K562 (cell line): ENCODE measurements around the gene TGM5. TPM values are rescaled to one million over a fixed set of nuclear protein-coding genes. Genes with fewer than 3 reads are reported as not detected.
A peak's percentile ranks its signal among the peaks of the same experiment; 100 is the strongest.

Experiments
- ARNT ChIP-seq, 2 experiments: fragments of 450-650 bp; IDR thresholded peaks; 2 replicates each; pipeline ENCODE4 v1.6.1; 2016; ENCODE audit warnings: mild to moderate bottlenecking in 1 of 2
- ASH1L ChIP-seq: fragments of 450-650 bp; IDR thresholded peaks from 2 replicates; pipeline ENCODE4 v1.6.1; 2018; ENCODE audit warnings: borderline replicate concordance, mild to moderate bottlenecking, low read depth; ENCODE audit not compliant: partially characterized antibody
- C11orf30 ChIP-seq: fragments of 450-650 bp; IDR thresholded peaks from 2 replicates; pipeline ENCODE4 v1.6.1; 2016; ENCODE audit warnings: low read depth, mild to moderate bottlenecking
- CHCHD3 ChIP-seq: fragments of 250-450 bp; sonication (Bioruptor Pico); IDR thresholded peaks from 2 replicates; pipeline ENCODE4 v2.1.2; 2022; ENCODE audit warnings: mild to moderate bottlenecking
- ID3 ChIP-seq, 2 experiments: fragments of 250-450 bp in 1 of 2; fragments of 450-650 bp in 1 of 2; sonication (Bioruptor Pico) in 1 of 2; IDR thresholded peaks; 2 replicates each; pipeline versions ENCODE4 v1.6.1 to v1.8.0; 2016 to 2021; ENCODE audit warnings: mild to moderate bottlenecking in 2 of 2, moderate library complexity in 2 of 2, missing compliant biosample characterization in 1 of 2, missing genetic modification characterization in 1 of 2
- KAT8 ChIP-seq: fragments of 450-650 bp; IDR thresholded peaks from 2 replicates; pipeline ENCODE4 v1.6.1; 2016; ENCODE audit warnings: low read depth, mild to moderate bottlenecking
- LARP7 ChIP-seq: fragments of 450-650 bp; IDR thresholded peaks from 2 replicates; pipeline ENCODE4 v1.6.1; 2016
- MTF1 ChIP-seq: fragments of 250-450 bp; sonication (Bioruptor Pico); IDR thresholded peaks from 2 replicates; pipeline ENCODE4 v1.9.0; 2021; ENCODE audit warnings: moderate library complexity, mild to moderate bottlenecking, inconsistent platforms, borderline replicate concordance
- PRDM10 ChIP-seq: fragments of 450-650 bp; IDR thresholded peaks from 2 replicates; pipeline ENCODE4 v1.6.1; 2018; ENCODE audit not compliant: partially characterized antibody
- PRPF4 ChIP-seq: fragments of 200-400 bp; formaldehyde crosslinking; IDR thresholded peaks from one replicate; pipeline ENCODE4 v1.6.1; 2017; ENCODE audit warnings: low read length, low read depth, mild to moderate bottlenecking; ENCODE audit not compliant: insufficient read depth, poor library complexity, severe bottlenecking
- PTTG1 ChIP-seq: fragments of 450-650 bp; IDR thresholded peaks from 2 replicates; pipeline ENCODE4 v1.6.1; 2016; ENCODE audit warnings: low read depth, mild to moderate bottlenecking, missing genetic modification characterization, missing compliant biosample characterization
- RAD21 ChIP-seq, 2 experiments: fragments of 250-450 bp in 1 of 2; fragments of 450-650 bp in 1 of 2; sonication (Bioruptor Pico) in 1 of 2; formaldehyde crosslinking in 1 of 2; IDR thresholded peaks in 1 of 2; conservative IDR thresholded peaks in 1 of 2; 2 replicates each; pipeline versions ENCODE4 v1.4.0 to v1.8.0; 2020 to 2022; ENCODE audit warnings: mild to moderate bottlenecking in 2 of 2, moderate library complexity in 1 of 2
- RFX1 ChIP-seq: fragments of 450-650 bp; IDR thresholded peaks from 2 replicates; pipeline ENCODE4 v1.6.1; 2016; ENCODE audit warnings: mild to moderate bottlenecking, moderate library complexity
- RFX7 ChIP-seq: fragments of 250-450 bp; sonication (Bioruptor Pico); IDR thresholded peaks from 2 replicates; pipeline ENCODE4 v1.5.1; 2021; ENCODE audit warnings: mild to moderate bottlenecking
- SAFB ChIP-seq: fragments of 200-400 bp; formaldehyde crosslinking; IDR thresholded peaks from 2 replicates; pipeline ENCODE4 v1.6.1; 2017; ENCODE audit warnings: low read depth, low read length, borderline replicate concordance
- SMAD3 ChIP-seq: fragments of 450-650 bp; formaldehyde crosslinking; conservative IDR thresholded peaks from 2 replicates; pipeline ENCODE4 v1.4.0; 2020; ENCODE audit warnings: mild to moderate bottlenecking
- U2AF2 ChIP-seq: fragments of 200-400 bp; formaldehyde crosslinking; optimal IDR thresholded peaks from 2 replicates; pipeline ENCODE3; 2017; ENCODE audit warnings: low read depth, mild to moderate bottlenecking, low read length
- ZBTB49 ChIP-seq: sonication (generic); formaldehyde crosslinking; IDR thresholded peaks from 2 replicates; pipeline ENCODE4 v1.8.0; 2022; ENCODE audit warnings: missing genetic modification reagents, mild to moderate bottlenecking, borderline replicate concordance
- ZKSCAN3 ChIP-seq: fragments of 250-450 bp; sonication (Bioruptor Pico); IDR thresholded peaks from 2 replicates; pipeline ENCODE4 v1.4.0; 2020
- ZNF212 ChIP-seq: fragments of 450-650 bp; formaldehyde crosslinking; IDR thresholded peaks from 2 replicates; pipeline ENCODE4 v1.4.0; 2020; ENCODE audit warnings: mild to moderate bottlenecking
- ZNF277 ChIP-seq: fragments of 250-450 bp; sonication (Bioruptor Pico); IDR thresholded peaks from 2 replicates; pipeline ENCODE4 v1.8.0; 2022; ENCODE audit warnings: inconsistent platforms, mild to moderate bottlenecking, moderate library complexity, borderline replicate concordance
- ZNF785 ChIP-seq: fragments of 250-450 bp; sonication (Bioruptor Pico); IDR thresholded peaks from 2 replicates; pipeline ENCODE4 v1.4.0; 2020; ENCODE audit warnings: mild to moderate bottlenecking
- polyA plus RNA-seq, 8 experiments: library from polyadenylated mRNA; depleted of rRNA in 4 of 8; stranded (reverse) in 5 of 8; unstranded in 3 of 8; fragments of >200 nt; fragmentation: Nextera tagmentation in 2 of 8; fragmentation: Illumina TruSeq in 1 of 8; extraction: Ambion mirVana in 2 of 8; extraction: Trizol in 1 of 8; gene quantifications; 2 replicates each; pipeline versions ENCODE4 v1.2.1 to v1.2.3, GENCODE V29; 2011 to 2014; ENCODE audit warnings: inconsistent platforms in 1 of 8, missing spikeins in 1 of 8
- total RNA-seq, 7 experiments: library from RNA; depleted of rRNA in 6 of 7; stranded (reverse); fragments of >200 nt in 6 of 7; fragmentation: Illumina TruSeq in 2 of 7; extraction: Trizol in 2 of 7; gene quantifications; 2 replicates each; pipeline versions ENCODE4 v1.2.1 to v1.2.3, GENCODE V29; 2011 to 2021; ENCODE audit warnings: low replicate concordance in 1 of 7

Gene TGM5
- total and polyA plus RNA-seq, 9 of the 15 experiments (the other 6 are each of a cell fraction or from before 2014, with no cell fraction given): 0.03 to 0.10 (median 0.07) TPM; not detected in 6

- no peak for TF ChIP-seq ZKSCAN3
- no peak for TF ChIP-seq ARNT (IDR thresholded peaks at IDR 0.05)
- TF ChIP-seq ASH1L: no peak
- no peak for TF ChIP-seq ID3 (CRISPR knock-in tag; IDR thresholded peaks at IDR 0.05)
- TF ChIP-seq ID3 (tag; IDR thresholded peaks at IDR 0.05): no peak
- peak; percentile 97 for TF ChIP-seq C11orf30
- TF ChIP-seq ZNF277 (CRISPR knock-in tag): no peak
- TF ChIP-seq LARP7: no peak
- TF ChIP-seq PTTG1 (tag): no peak
- TF ChIP-seq U2AF2: no peak
- no peak for TF ChIP-seq RFX1
- TF ChIP-seq ZNF785 (CRISPR knock-in tag): no peak
- no peak for TF ChIP-seq ZBTB49 (CRISPR knock-in tag)
- TF ChIP-seq RAD21 (CRISPR knock-in tag; conservative IDR thresholded peaks at IDR 0.05 in 1 of 2, IDR thresholded peaks at IDR 0.05 in 1 of 2): no peak
- no peak for TF ChIP-seq ZNF212 (CRISPR knock-in tag)
- no peak for TF ChIP-seq KAT8
- TF ChIP-seq CHCHD3: no peak
- TF ChIP-seq MTF1 (CRISPR knock-in tag): no peak
- no peak for TF ChIP-seq RFX7 (CRISPR knock-in tag)
- no peak for TF ChIP-seq SMAD3
- TF ChIP-seq PRPF4: no peak
- TF ChIP-seq SAFB: no peak
- TF ChIP-seq PRDM10: peak; percentile 43
Observed at GRCh38 chr15:43230640-43231115, 36.0 kb downstream of the TGM5 start (continued).
